GM18873 (cell line): ENCODE data around the gene CARS2.
"Not testable (repeated sequence)": the region's sequence is repeated elsewhere in the genome, so short reads cannot be mapped to it uniquely, and the experiment has no call there.

ENCODE experiments used
- ATAC-seq: cut with Tn5 transposase; IDR thresholded peaks from one replicate; pipeline ENCODE4 v1.9.1; 2021; ENCODE audit warnings: mild to moderate bottlenecking, moderate library complexity, moderate number of reproducible peaks; ENCODE audit not compliant: unreplicated experiment, low FRiP score

The CARS2 gene

GRCh38 chr13:110626521-110626920 is 79.4 kb downstream of the CARS2 start:
- no peak for ATAC-seq

GRCh38 chr13:110625771-110626321 is 80.1 kb downstream of the CARS2 start:
- no peak for ATAC-seq

GRCh38 chr13:110624766-110625756 is 80.9 kb downstream of the CARS2 start:
- no peak for ATAC-seq

DNA sequence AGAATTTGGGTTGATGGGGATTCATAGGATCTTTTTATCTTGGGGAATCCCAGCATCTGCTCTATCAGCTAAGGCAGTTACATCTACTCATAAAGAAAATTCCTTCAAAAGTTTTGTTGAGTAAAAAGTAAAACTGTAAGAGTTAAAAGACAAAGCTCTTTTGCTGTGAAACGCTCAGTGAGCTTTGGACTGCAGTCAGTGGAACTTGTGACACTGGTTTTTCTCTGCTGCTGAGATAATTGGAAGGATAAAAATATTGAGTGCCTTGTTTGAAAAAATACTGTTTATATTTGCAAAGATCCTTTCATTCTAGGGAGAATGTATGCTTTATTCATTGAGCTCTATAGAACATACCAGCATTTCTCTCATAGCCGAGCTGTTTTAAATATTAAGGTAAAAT is 85.3 kb downstream of the CARS2 start:
- ATAC-seq = no peak

DNA sequence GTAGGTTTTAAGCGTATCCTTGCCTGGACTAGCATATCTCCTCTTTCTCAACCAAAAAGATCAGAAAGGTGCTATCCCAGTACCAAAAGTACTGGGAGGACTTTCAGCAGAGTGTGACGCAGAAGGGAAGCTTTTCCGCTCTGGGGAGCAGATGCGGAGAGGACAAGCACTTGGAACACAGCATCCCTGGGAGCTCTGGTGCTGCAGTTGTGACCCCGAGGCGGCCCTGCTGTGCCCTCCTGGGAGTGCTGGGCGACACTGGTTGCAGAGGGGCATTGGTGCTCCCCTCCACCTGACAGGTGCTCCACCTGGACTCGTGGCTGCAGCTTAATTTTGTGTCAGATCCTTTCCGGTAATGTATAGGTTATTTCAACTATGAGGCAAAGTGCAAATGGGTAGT is 87.1 kb downstream of the CARS2 start:
- no peak for ATAC-seq

GRCh38 chr13:110618167-110618566 is 87.7 kb downstream of the CARS2 start:
- ATAC-seq = no peak

- no peak for ATAC-seq
Measured at GRCh38 chr13:110617321-110618072, 88.4 kb downstream of the CARS2 start.

DNA sequence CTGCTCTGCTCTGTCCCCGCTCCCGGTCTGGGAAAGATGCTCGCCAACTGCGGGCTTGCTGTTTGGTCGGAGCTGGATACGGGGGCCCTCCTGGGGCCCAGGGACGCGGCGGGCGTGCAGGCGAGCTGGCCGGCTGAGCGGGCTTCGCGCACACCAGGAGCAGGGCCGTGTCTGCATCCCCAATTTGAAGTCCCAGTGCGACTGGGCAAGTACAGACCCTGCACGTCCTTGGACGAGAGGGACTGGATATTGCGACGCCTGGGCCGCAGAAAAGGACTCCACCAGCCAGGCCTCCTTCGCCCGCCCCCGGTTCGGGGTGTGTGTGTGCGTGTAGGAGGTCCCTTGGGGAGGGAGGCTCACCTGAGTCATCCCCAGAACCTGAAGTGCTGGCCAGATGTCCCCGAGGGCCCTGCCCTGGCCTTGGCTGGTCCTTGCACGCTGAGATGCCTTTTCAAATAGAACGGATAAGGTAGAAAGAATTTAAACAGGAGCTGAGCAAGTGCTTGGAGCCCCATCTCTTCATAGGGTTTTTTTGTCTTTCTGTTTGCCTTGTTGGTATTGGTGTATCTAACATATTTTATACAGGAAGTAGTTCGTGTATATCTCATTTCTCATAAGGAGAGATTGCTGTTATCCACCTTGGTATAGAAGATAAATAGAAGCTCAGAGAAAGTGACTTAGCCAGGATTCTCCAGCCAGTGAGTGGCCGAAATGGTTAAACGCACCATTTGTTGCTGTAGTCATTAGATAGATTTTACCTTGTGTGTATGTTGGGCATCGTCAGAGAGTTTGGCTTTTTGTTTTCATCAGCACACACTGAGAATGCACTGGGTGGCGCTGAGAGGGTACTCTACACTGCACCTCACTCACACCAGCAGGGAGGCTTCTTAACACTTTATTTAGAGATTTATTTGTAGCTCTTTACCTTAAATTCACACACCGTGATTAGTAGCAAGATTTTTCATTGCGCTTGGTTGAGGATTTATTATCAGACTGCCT is 89.5 kb downstream of the CARS2 start:
- peak; percentile 44 for ATAC-seq

- ATAC-seq = peak; percentile 70
Measured at GRCh38 chr13:110615322-110616102, 90.4 kb downstream of the CARS2 start, which contains the start of gene NAXD. Gene NAXD (plus strand): TSS chr13:110615545. CDS start chr13:110615602, 57 bp downstream.

DNA sequence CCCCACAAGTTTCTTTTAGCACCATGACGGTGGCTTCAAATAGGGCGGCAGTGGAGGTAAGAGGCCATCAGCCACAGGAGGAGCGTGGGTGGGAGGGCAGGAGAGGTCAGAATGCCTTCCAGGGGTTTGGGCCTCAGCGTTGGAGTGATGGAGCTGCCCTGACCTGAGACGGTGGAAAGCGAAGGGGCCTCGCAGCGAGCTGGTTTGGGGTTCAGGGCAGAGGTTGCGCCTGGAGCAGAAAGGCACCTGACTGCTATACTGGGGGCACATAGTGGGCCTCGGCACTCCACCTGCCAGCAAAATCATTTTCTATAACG is 91.0 kb downstream of the CARS2 start:
- ATAC-seq = no peak

DNA sequence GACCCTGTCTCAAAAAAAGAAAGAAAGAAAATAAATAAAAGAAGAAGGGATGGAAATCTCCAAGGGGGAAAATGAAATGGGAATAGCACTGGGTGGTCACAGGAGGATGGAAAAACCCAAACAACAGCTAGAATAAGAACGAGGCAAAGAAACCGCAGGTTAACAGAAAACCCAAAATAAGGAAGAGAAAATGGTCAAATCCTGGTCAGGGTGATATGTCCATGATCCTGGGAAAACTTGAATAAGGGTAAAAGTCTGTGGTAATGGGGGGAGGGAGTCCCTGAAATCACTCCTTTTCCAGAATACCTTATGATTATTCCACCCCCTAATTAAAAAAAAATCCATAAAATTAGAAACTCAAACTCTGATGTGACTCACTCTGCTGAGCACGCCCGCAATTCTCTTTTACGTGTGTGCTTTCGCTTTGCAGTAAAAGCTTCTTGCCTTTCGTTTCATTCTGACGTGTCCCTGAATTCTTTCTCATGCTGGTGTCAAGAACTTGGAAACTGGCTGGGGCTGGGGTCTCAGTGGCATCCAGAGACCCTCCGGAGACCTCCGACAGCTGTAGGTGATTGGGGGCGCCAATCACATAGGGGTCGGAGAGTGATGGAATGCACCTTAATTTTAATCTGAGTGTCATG is 94.8 kb downstream of the CARS2 start:
- peak; percentile 55 for ATAC-seq

GRCh38 chr13:110607675-110608224 is 98.2 kb downstream of the CARS2 start:
- no peak for ATAC-seq

- ATAC-seq = not testable (repeated sequence)
Measured at GRCh38 chr13:110606281-110606680, 99.6 kb downstream of the CARS2 start.

DNA sequence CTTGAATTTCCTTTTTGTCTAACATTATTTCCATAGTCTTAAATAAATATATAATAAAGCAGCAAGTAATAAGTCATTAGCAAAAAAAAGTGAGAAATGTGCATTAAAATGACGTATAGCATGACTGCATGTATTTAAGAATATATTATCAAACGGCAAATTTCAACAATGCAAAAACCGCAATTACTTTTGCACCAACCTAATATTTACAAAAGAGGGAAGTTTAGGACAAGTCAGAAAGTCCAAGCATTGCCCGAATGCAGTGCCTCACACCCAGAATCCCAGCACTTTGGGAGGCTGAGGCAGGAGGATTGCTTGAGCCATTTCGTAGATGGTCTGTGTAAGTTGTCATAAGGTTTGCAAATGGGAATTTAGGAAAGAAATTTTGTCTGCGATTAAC is 100.8 kb downstream of the CARS2 start:
- no peak for ATAC-seq

DNA sequence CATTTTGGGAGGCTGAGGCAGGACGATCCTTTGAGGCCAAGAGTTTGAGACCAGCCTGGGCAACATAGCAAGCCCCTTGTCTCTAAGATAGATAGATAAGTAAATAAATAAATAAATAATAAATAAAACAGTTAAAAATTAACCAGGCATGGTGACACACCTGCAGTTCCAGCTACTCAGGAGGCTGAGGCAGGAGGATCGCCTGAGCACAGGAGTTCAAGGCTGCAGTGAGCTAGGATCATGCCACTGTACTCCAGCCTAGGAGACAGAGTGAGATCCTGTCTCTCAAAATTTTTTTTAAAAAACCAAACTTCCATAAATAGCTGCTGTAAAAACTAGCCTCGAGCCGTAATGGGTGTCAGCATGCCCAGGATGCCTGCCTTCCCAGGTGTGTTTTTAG is 104.9 kb downstream of the CARS2 start:
- no peak for ATAC-seq

DNA sequence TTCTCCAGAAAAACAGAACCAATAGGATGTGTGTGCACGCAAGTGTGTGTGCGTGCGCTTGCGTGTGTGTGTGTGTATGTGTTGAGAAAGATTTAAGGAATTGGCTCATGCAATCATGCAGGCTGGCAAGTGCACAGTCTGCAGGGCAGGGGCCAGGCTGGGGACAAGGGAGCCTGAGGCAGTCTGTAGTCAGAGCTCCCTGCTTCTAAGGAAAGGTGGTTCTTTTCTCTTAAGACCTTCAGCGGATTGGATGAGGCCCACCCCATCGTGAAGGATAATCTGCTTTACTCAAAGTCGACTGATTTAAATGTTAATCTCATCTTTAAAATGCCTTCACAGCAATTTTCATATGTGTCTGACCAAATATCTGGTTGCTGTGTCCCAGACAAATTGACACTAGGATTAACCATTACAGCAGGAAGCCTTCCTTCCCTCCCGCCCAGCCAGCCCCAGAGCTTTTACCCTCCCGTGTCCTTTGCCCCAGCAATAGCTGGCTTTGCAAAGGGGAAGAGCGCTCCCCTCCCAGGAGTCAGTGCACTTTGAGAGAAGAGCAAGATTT is 105.6 kb downstream of the CARS2 start:
- ATAC-seq = no peak

- ATAC-seq = no peak
Measured at GRCh38 chr13:110597041-110597689, 108.8 kb downstream of the CARS2 start.
